DOHH2 (cell line): ENCODE measurements around the gene MVK.

Experiments
- EZH2phosphoT487 ChIP-seq: fragments of 200-600 bp; sonication (generic); IDR thresholded peaks from 2 replicates; pipeline ENCODE4 v1.6.1; 2017; ENCODE audit warnings: borderline replicate concordance, mild to moderate bottlenecking, antibody characterized with exemption, low read length, moderate library complexity, mixed read lengths
- TF ChIP-seq, protein P1 (sequence below): fragments of 200-600 bp; sonication (generic); IDR thresholded peaks from one replicate; pipeline ENCODE4 v1.5.1; 2014; ENCODE audit warnings: antibody characterized with exemption, mild to moderate bottlenecking, low read depth, low read length; ENCODE audit not compliant: poor library complexity, severe bottlenecking

DNA sequence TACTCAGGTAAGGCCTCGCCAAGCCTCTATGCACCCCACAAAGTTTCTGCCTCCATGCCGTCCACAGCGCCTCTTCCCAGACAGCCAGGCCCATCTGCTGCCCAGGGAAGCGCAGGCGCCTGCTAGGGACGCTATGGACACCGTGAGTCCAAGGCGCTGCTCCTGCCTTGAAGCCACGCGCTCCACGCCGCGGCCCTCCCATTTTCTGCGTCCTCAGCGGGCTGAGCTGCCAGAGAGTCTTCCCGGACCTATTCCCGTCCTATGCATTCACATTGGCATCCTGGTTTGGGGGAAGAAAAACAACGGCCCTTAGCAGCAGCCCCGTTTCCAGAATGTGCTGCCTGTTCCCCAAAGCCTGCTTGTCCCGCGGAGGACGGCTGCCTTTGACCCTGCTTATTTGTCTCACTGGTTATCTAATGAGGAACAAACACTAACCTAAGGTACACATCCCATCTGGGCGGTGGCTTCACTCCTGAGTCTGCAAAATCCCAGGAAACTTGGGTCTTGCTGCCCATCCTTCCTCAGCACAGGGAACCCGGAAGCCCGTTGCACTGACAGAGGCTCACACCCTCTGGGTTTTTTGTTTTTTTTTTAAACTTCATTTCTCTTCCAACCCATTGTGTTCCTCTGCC lies 38.2 kb upstream of the MVK start:
- TF ChIP-seq, protein P1, sequence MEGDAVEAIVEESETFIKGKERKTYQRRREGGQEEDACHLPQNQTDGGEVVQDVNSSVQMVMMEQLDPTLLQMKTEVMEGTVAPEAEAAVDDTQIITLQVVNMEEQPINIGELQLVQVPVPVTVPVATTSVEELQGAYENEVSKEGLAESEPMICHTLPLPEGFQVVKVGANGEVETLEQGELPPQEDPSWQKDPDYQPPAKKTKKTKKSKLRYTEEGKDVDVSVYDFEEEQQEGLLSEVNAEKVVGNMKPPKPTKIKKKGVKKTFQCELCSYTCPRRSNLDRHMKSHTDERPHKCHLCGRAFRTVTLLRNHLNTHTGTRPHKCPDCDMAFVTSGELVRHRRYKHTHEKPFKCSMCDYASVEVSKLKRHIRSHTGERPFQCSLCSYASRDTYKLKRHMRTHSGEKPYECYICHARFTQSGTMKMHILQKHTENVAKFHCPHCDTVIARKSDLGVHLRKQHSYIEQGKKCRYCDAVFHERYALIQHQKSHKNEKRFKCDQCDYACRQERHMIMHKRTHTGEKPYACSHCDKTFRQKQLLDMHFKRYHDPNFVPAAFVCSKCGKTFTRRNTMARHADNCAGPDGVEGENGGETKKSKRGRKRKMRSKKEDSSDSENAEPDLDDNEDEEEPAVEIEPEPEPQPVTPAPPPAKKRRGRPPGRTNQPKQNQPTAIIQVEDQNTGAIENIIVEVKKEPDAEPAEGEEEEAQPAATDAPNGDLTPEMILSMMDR: no peak
- no peak for TF ChIP-seq EZH2phosphoT487
